ENCODE data around the gene UXS1.

Gene UXS1

GRCh38 chr2:106129150-106129549 lies 65.0 kb downstream of the UXS1 start:
- DNase-seq, result no peak

GRCh38 chr2:106127776-106128268 lies 66.3 kb downstream of the UXS1 start:
- no peak for DNase-seq

- no peak for DNase-seq
Observed at GRCh38 chr2:106127282-106127771, 66.8 kb downstream of the UXS1 start.

GRCh38 chr2:106126705-106127281 lies 67.3 kb downstream of the UXS1 start:
- no peak for DNase-seq

- DNase-seq, result no peak
Observed at GRCh38 chr2:106126295-106126694, 67.8 kb downstream of the UXS1 start.

- no peak for DNase-seq
Observed at GRCh38 chr2:106124905-106125549, 69.1 kb downstream of the UXS1 start.

- DNase-seq, result no peak
Observed at GRCh38 chr2:106124106-106124756, 69.9 kb downstream of the UXS1 start.

GRCh38 chr2:106122157-106122556 lies 71.9 kb downstream of the UXS1 start:
- no peak for DNase-seq

GRCh38 chr2:106120432-106120831 lies 73.7 kb downstream of the UXS1 start:
- DNase-seq, result no peak

- no peak for DNase-seq
Observed at GRCh38 chr2:106119074-106119473, 75.0 kb downstream of the UXS1 start.

- no peak for DNase-seq
Observed at GRCh38 chr2:106117882-106118684, 76.0 kb downstream of the UXS1 start.

GRCh38 chr2:106117347-106117746 lies 76.8 kb downstream of the UXS1 start:
- DNase-seq, result no peak

- no peak for DNase-seq
Observed at GRCh38 chr2:106116248-106116647, 77.9 kb downstream of the UXS1 start.

GRCh38 chr2:106115665-106116064 lies 78.4 kb downstream of the UXS1 start:
- DNase-seq, result no peak

- DNase-seq, result peak; percentile 95
Observed at GRCh38 chr2:106115250-106115649, 78.9 kb downstream of the UXS1 start.

GRCh38 chr2:106114166-106114565 lies 79.9 kb downstream of the UXS1 start:
- no peak for DNase-seq

GRCh38 chr2:106113361-106113966 lies 80.6 kb downstream of the UXS1 start:
- no peak for DNase-seq

GRCh38 chr2:106111882-106112571 lies 82.1 kb downstream of the UXS1 start:
- DNase-seq, result no peak

- DNase-seq, result peak; percentile 69
Observed at GRCh38 chr2:106109675-106110424, 84.3 kb downstream of the UXS1 start.

- DNase-seq, result no peak
Observed at GRCh38 chr2:106108791-106109190, 85.3 kb downstream of the UXS1 start.

- peak; percentile 24 for DNase-seq
Observed at GRCh38 chr2:106108351-106108750, 85.8 kb downstream of the UXS1 start.

All from fibroblast of skin of back (primary cell).